Loucy (cell line): ENCODE measurements around the gene PEX12.

Experiments
- EZH2phosphoT487 ChIP-seq: fragments of 200-600 bp; IDR thresholded peaks from 2 replicates; pipeline ENCODE4 v1.6.1; 2018; ENCODE audit warnings: antibody characterized with exemption, mild to moderate bottlenecking, moderate library complexity, borderline replicate concordance
- TF ChIP-seq, protein P1 (sequence below): fragments of 200-600 bp; sonication (generic); conservative IDR thresholded peaks from 2 replicates; pipeline ENCODE4 v1.5.1; 2014; ENCODE audit warnings: mild to moderate bottlenecking, antibody characterized with exemption, low read length

GRCh38 chr17:35578929-35579432, 610 bp upstream of the PEX12 start:
- TF ChIP-seq EZH2phosphoT487 = no peak
- TF ChIP-seq, protein P1, sequence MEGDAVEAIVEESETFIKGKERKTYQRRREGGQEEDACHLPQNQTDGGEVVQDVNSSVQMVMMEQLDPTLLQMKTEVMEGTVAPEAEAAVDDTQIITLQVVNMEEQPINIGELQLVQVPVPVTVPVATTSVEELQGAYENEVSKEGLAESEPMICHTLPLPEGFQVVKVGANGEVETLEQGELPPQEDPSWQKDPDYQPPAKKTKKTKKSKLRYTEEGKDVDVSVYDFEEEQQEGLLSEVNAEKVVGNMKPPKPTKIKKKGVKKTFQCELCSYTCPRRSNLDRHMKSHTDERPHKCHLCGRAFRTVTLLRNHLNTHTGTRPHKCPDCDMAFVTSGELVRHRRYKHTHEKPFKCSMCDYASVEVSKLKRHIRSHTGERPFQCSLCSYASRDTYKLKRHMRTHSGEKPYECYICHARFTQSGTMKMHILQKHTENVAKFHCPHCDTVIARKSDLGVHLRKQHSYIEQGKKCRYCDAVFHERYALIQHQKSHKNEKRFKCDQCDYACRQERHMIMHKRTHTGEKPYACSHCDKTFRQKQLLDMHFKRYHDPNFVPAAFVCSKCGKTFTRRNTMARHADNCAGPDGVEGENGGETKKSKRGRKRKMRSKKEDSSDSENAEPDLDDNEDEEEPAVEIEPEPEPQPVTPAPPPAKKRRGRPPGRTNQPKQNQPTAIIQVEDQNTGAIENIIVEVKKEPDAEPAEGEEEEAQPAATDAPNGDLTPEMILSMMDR = no peak
